Glomerular visceral epithelial cell (primary cell): Measurements from ENCODE around the gene UBQLNL.
A peak's percentile ranks its signal among the peaks of the same experiment; 100 is the strongest.

ENCODE experiments used
- DNase-seq: peaks from one replicate; pipeline ENCODE4 v3.0.0-alpha.2; 2016; ENCODE audit errors: extremely low spot score

UBQLNL gene

DNA sequence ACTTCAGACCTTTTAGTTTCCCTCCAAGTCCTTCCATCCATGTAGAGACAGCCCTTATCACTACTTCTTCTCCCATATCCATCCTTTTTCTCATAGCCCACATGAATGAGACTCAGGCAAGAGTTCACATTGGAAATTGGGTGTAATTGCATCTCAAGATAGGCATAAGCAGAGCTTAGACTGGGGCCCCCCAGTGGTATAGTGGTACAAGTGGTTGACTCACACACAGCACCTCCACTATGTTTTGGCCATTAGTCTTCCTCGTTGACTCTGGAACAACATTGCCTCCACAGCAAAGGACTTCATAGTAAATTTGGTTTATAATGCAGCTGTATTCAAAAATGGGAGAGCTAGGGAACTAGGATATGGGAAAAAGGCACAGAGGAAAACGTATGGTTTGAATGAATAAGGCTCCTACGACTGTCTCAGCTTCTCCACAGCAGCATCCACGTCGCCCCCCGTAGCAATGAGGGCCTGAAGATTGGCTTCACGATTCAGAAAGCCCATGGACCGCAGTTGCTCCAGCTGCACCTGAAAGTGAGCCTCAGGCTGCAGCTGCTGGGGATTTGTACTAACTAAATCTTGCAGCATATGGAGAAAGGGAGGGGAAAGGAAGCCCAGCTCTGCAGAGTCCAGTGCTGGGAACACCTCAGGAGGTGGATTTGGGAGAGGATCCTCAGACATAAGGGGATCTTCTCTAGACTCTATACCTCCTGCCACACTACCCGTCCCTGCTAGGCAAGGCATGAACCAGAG is 9.1 kb downstream of the UBQLNL start:
- no peak for DNase-seq

DNA sequence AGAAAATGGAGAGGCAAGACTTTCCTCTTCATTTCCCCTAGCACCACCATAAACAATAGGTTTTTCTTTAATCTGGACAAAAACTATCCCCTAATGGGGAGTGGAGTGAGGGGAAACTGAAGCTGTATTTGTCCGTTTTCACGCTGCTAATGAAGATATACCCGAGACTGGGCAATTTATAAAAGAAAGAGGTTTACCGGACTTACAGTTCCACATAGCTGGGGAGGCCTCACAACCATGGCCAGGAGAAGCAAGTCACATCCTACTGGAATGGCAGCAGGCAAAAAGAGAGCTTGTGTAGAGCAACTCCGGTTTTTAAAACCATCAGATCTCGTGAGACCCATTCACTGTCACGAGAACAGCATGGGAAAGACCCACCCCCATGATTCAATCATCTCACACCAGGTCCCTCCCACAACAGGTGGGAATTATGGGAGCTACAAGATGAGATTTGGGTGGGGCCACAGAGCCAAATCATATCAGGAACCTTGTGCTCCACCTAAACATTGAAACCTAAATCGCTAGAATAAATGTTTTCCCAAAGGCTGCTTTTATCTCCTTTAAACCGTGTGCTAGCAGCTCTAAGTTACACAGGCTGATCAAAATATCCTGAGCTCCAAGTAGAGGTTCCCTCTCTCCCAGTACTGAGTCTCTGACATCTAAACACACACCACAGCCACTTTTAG is 11.0 kb downstream of the UBQLNL start:
- DNase-seq, result no peak

DNA sequence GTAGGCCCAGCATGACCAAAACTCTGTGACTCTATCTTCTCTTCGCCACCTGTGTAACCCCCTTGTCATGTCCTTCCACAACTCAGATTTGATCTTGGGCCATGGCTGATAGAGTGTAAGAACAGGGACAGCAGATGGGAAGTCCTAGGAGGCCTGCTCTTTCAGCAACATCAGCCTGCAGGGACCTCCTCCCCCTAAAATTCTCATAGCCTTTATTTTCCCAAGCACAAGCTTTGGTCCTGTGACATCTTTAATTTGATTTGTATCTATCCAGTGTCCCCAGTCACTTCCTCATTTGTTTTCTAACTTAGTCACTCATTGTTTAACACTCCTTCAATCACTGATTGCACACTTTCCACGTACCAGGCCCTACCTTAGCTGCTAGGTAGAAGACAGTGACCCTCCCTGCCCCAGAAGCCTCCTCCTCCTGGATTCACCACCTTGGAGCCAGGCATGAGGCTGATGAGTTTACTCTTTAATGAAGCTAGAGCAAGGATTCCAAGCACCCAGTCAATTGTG is 12.0 kb downstream of the UBQLNL start:
- DNase-seq, result no peak

DNA sequence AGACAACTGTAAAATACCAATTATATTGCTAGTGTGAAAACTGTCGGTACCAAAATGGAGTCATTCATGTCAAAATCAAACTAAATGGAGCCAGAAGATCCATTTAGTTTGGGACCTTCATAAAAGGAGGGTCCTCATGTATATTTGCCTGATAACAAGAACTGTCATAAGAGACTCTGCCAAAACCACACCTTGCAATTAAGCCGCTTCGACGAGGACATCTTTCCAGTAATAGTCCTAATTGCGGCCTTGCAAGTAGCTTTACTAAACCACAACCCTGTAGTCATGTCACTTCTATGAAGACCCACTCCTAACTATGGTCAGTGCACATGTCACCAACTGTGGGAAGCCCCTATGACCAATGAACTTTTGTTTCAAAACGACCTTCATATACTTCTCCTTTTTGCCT is 16.1 kb downstream of the UBQLNL start:
- no peak for DNase-seq

DNA sequence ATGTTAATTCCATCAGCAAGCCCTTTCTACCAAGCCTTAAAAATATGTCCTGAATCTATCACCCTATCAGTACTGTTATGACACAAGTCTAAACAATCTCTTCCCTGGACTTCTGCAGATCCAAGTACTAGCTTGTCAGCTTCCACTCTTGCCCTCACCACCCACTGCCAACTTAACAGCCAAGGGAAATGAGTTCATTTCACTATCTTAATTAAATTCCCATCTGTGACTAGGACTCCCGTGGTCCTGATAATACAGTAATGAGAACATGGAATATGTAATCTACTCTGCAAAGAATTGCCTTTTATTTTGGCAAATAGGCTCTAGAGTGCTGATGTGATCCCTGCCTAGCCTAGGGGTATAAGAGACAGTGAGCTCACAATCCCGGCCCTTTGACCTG is 16.8 kb downstream of the UBQLNL start:
- no peak for DNase-seq

DNA sequence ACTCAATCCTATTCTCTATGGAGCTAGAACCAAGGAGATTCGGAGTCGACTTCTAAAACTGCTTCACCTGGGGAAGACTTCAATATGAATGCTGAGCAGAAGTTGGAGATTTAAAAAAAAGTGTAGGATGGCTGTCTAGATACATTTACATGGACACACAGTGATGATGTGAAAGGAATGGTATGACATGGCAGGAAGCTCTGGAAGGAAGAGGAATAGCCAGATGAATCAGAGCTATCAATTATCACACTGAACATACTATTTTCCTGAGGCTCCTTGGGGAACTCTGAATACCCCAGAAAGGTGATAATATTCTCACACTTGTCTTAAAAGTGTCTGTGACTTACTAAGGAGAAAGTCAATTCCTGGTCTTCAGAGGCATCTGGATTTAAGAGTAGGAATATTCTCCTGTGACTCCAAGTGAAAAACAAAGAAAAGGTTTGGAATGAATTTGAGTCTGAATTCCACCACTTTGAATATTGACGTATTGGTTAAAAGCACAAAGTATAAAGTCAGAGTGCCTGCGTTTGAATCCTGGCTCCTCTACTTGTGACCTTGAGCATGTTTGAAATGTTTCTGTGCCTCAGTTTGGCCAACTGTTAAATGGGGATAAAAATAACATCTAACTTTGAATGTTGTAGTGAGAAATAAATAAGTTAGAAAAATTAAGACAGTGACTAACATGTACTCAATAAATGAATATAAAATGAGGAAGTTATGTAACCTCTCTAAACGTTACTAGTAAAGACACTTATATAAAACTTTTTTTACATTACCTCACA is 26.7 kb downstream of the UBQLNL start:
- DNase-seq, result no peak

DNA sequence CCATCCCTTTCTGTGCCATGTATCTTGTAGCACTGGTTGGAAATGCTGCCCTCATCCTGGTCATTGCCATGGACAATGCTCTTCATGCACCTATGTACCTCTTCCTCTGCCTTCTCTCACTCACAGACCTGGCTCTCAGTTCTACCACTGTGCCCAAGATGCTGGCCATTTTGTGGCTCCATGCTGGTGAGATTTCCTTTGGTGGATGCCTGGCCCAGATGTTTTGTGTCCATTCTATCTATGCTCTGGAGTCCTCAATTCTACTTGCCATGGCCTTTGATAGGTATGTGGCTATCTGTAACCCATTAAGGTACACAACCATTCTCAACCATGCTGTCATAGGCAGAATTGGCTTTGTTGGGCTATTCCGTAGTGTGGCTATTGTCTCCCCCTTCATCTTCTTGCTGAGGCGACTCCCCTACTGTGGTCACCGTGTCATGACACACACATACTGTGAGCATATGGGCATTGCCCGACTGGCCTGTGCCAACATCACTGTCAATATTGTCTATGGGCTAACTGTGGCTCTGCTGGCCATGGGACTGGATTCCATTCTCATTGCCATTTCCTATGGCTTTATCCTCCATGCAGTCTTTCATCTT is 27.6 kb downstream of the UBQLNL start:
- no peak for DNase-seq

DNA sequence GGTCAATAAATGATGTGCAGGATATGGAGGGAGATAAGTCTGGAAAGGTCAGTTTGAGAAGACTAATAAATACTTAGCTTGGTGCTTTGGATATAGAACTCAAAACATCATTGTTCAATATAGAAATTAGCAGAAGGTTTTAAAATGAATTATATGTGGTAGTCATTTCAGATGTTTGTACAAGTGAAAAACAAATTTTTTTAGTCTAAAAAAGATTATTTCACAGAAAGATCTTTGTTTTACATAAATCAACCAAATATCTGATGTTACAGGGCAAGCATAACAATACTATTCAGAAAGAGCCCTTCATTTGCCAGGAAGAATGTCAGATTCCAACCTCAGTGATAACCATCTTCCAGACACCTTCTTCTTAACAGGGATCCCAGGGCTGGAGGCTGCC is 28.1 kb downstream of the UBQLNL start, which contains the start of gene OR52D1:
TSS of gene OR52D1 (plus strand) at position 301 of the 400 bp plus-strand sequence. CDS start at position 323, 22 bp downstream.
- DNase-seq, result no peak

DNA sequence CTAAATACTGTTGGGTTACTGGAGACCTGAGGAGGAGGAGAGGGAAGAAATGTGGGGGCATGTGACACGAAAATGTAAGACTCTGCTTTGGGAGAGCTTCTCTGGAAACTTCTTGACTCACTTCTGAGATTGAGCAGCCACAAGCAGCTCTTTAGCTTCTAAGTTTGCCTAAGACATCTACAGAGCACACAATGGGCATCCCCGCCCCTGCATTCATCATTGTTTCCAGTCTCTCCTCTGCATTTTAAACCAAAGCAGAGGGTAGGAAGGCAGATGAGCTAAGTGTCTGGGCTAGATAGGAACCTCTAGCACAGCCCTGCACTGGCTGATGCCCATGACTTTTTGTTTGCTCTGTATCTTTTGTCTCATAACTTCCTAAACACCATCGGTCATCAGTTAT is 30.1 kb downstream of the UBQLNL start:
- DNase-seq, result no peak

DNA sequence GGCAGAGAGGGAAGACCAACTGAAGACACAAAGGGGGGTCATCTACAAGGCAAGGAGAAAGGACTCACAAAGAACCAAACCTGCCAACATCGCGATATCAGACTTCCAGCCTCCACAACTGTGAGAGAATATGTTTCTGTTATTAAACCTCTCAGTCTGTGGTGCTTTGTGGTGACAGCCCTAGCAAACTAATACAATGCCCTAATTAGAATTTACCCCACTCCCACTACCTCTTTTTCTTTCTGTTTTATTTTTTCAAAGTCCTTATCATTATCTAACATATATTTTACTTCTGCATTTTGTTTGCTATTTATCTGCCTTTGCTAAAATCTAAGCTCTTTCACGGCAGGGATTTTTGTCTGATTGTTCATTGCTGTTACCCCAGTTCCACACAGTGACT is 30.5 kb downstream of the UBQLNL start:
- no peak for DNase-seq

DNA sequence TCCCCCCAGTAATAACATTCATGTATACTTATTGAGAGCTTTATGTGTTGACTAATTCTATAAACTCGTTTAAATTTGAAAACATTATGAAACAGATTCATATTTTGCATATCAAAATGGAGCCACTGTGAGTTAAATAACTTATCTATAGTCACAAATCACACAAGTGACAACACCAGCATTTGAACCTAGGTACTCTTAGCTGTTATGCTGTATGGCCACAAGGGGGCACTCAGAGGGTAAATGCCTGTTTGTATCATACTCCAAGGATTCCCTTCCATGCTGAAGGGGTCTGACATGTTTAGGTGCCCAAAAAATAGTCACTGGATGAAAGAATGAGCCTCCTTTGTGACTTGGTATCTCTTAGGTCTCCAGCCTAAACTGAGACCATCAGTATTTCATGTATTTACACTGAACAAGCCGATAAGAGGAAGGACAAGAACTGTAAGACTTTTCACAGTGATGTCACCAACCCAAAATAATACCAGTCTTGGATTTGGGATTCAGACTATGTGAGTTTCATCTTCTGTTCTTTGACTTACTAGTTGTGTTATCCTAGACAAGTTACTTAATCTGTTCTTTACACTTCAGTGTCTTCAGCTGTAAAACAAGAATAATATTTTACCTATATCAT is 40.2 kb downstream of the UBQLNL start:
- peak; percentile 44 for DNase-seq

DNA sequence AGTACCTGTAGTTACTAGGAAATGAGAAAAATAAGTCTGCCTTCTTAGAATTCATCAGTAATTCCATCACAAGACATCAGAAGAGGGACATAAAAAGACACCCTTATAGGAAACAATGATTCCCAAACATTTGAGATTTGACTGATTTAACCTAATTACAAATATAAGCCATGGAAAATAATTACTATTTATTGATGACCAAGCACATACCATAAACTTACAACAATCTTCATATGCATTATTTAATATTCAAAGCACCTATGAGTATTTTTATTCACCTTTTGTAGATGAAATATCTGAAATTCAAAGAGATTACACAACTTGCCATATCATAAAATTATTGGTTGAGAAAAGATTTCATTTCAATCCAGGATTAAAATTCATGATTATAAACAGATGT is 42.6 kb downstream of the UBQLNL start:
- no peak for DNase-seq

DNA sequence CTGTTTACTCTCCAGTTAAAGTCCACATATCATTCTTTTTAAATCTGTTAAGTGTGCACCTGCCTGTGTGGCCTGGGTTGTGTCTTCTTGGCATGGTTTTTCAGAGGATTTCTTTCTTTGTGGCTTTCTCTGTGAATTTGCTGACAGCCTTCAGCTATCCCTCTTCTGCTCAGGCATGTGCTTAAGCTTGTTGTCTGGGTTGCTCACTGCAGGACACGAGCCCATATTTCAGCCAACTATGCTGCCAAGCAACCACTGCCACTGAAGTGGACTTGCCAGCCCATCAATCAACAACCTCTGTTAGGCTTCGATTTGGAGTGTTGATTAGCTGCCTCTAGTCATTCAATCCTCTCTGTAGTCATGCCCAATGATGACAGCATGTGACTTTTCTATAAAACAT is 49.0 kb downstream of the UBQLNL start:
- no peak for DNase-seq
